ENCODE results near the gene XKR7. TPM values are rescaled to one million over a fixed set of nuclear protein-coding genes. Genes with fewer than 3 reads are reported as not detected.
"Not testable (repeated sequence)": the region's sequence is repeated elsewhere in the genome, so short reads cannot be mapped to it uniquely, and the experiment has no call there.

Gene XKR7
- total RNA-seq: under 0.01 and 0.17 TPM in 2 replicates

- DNase-seq (ENCODE audit: low read depth): no peak
- H3K4me3 ChIP-seq (ENCODE audit: low read depth, low read length): no peak within 1 kb of the TSS
- TF ChIP-seq, protein P1, sequence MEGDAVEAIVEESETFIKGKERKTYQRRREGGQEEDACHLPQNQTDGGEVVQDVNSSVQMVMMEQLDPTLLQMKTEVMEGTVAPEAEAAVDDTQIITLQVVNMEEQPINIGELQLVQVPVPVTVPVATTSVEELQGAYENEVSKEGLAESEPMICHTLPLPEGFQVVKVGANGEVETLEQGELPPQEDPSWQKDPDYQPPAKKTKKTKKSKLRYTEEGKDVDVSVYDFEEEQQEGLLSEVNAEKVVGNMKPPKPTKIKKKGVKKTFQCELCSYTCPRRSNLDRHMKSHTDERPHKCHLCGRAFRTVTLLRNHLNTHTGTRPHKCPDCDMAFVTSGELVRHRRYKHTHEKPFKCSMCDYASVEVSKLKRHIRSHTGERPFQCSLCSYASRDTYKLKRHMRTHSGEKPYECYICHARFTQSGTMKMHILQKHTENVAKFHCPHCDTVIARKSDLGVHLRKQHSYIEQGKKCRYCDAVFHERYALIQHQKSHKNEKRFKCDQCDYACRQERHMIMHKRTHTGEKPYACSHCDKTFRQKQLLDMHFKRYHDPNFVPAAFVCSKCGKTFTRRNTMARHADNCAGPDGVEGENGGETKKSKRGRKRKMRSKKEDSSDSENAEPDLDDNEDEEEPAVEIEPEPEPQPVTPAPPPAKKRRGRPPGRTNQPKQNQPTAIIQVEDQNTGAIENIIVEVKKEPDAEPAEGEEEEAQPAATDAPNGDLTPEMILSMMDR (conservative IDR thresholded peaks at IDR 0.05; ENCODE audit: low read depth, low read length): no peak
Measured at GRCh38 chr20:31967830-31968249, at the start of gene XKR7. XKR7 (plus strand) TSS chr20:31968151; CDS start chr20:31968176, 25 bp downstream.

GRCh38 chr20:31918466-31919105 lies 49.4 kb upstream of the XKR7 start:
- TF ChIP-seq, protein P1 (conservative IDR thresholded peaks at IDR 0.05; ENCODE audit: low read depth, low read length): no peak
- no peak overlapping the region for H3K4me3 ChIP-seq (ENCODE audit: low read depth, low read length)
- no peak for DNase-seq (ENCODE audit: low read depth)

DNA sequence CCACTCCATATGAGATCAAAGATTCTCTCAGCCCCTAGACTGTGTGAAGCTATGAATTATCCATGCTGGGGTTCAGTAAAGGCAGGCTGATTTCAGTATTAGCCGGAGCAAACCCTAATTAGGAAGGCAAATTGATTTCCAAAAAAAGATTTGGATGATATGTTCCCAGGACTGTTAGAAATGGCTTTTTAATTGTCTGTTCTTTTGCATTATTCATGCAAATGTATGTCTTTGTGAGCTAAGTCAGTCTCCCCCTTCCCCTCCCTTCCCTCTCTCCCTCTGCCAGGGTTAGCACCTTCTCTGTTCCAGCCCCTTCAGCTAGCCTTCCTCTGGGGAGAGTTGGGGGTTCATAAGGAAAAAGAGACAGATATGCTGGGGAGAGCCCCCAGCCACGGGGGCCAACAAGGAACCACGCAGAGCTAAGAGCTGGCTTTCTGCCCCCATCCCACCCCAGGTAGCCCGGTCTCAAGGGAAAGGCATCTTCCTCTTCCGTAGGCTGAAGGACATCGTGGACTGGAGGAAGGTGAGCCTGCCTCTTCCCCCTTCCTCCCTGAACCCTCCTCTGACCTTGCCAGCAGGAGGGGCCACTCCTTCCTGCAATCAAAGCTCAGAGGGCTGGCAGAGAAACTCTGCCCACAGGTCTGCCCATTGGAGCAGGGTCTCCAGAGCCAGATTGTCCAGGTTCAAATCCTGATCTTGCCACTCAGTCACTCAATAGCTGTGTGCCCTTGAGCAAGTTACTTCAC lies 48.4 kb upstream of the XKR7 start:
- no peak overlapping the region for H3K4me3 ChIP-seq (ENCODE audit: low read depth, low read length)
- TF ChIP-seq, protein P1 (conservative IDR thresholded peaks at IDR 0.05; ENCODE audit: low read depth, low read length): no peak
- no peak for DNase-seq (ENCODE audit: low read depth)

DNA sequence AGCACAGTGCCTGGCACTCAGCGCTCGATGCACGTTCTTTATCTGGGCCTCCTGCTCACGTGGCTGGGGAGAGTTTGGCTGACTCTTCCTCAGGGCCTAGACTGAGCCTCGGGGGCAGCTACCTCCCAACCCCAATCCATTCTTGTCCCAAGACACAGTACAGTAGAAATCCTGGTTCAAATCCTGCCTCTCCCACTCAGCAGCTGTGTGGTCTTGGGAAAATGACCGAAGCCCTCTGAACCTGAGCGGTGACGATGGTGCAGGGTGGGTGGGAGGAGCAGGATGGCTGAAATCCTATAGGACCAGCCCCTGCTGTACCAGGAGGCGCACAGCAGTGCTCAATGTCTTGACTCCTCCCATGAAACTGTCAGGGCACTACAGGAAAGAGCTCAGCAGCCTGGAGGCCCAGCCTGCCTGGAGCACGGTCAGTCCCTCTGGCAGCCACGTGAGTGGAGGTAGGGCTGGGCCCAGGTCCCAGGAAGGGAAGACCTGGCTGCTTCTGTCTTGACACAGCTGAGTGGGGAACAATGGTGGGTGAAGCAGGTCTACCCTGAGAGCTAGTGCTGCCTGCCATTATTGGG lies 47.6 kb upstream of the XKR7 start:
- no peak for DNase-seq (ENCODE audit: low read depth)
- no peak overlapping the region for H3K4me3 ChIP-seq (ENCODE audit: low read depth, low read length)
- TF ChIP-seq, protein P1 (conservative IDR thresholded peaks at IDR 0.05; ENCODE audit: low read depth, low read length): no peak

- DNase-seq (ENCODE audit: low read depth); H3K4me3 ChIP-seq (ENCODE audit: low read depth, low read length): not testable (repeated sequence)
Measured at GRCh38 chr20:31921480-31921879, 46.5 kb upstream of the XKR7 start.

GRCh38 chr20:31922181-31922580 lies 45.8 kb upstream of the XKR7 start:
- no peak overlapping the region for H3K4me3 ChIP-seq (ENCODE audit: low read depth, low read length)
- no peak for DNase-seq (ENCODE audit: low read depth)
- TF ChIP-seq, protein P1 (conservative IDR thresholded peaks at IDR 0.05; ENCODE audit: low read depth, low read length): no peak

- TF ChIP-seq, protein P1 (conservative IDR thresholded peaks at IDR 0.05; ENCODE audit: low read depth, low read length): no peak
- H3K4me3 ChIP-seq (ENCODE audit: low read depth, low read length): no peak overlapping the region
- DNase-seq (ENCODE audit: low read depth): no peak
Measured at GRCh38 chr20:31922588-31922987, 45.4 kb upstream of the XKR7 start.

All from epithelial cell of proximal tubule (primary cell).